ENCODE data around the gene CACNA1C. TPM values are rescaled to one million over a fixed set of nuclear protein-coding genes. Genes with fewer than 3 reads are reported as not detected.
A peak's percentile ranks its signal among the peaks of the same experiment; 100 is the strongest.

CACNA1C gene
- total RNA-seq, 3 donors from 2014 or later, result 2.6 to 11.8 (median 9.5) TPM

DNA sequence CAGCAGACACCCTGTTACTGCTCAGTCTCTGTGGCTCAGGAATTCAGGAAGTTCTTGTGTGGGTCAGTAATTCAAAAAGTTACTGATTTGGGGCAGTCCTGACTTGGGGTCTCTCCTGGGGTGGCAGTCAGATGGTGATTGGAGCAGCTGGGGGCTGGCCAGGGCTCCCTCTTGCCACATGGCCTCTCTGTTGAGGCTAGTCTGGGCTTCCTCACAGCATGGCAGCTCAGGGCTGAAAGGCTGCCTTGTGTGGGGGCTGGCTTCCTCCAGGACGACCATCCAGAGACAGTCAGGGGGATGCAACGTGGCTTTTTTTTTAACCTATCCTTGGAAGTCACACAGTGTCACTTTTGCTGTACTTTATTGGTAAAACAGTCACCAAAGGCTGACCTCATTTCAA lies 61.3 kb downstream of the CACNA1C start:
- TF ChIP-seq, protein P1, sequence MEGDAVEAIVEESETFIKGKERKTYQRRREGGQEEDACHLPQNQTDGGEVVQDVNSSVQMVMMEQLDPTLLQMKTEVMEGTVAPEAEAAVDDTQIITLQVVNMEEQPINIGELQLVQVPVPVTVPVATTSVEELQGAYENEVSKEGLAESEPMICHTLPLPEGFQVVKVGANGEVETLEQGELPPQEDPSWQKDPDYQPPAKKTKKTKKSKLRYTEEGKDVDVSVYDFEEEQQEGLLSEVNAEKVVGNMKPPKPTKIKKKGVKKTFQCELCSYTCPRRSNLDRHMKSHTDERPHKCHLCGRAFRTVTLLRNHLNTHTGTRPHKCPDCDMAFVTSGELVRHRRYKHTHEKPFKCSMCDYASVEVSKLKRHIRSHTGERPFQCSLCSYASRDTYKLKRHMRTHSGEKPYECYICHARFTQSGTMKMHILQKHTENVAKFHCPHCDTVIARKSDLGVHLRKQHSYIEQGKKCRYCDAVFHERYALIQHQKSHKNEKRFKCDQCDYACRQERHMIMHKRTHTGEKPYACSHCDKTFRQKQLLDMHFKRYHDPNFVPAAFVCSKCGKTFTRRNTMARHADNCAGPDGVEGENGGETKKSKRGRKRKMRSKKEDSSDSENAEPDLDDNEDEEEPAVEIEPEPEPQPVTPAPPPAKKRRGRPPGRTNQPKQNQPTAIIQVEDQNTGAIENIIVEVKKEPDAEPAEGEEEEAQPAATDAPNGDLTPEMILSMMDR (IDR thresholded peaks at IDR 0.05), result no peak
- no peak for TF ChIP-seq POLR2A (IDR thresholded peaks at IDR 0.05)
- TF ChIP-seq POLR2AphosphoS5 (IDR thresholded peaks at IDR 0.05), result no peak
- Histone ChIP-seq H3K27ac (no peak overlapping the region), H3K4me3 (no peak overlapping the region), H3K4me1 (no peaks in the 10 kb centered on the region), H3K9me3 (no peaks in the 10 kb centered on the region), H3K27me3 (no peaks in the 10 kb centered on the region), H3K36me3 (no peaks in the 10 kb centered on the region)
- no peak for DNase-seq (ENCODE audit: low spot score in 2 of 2)
- intact Hi-C loops (cut with DNase I; ENCODE audit: low total_unique reads), result no loop called here

- H3K4me3 ChIP-seq, result no peak overlapping the region
- H3K9me3 ChIP-seq, result no peaks in the 10 kb centered on the region
- no peaks in the 10 kb centered on the region for H3K4me1 ChIP-seq
- no peak overlapping the region for H3K27ac ChIP-seq
- no peak for DNase-seq (ENCODE audit: low spot score in 2 of 2)
- intact Hi-C loops (cut with DNase I; ENCODE audit: low total_unique reads), result no loop called here
- TF ChIP-seq, protein P1 (IDR thresholded peaks at IDR 0.05), result no peak
- TF ChIP-seq POLR2AphosphoS5 (IDR thresholded peaks at IDR 0.05) (no peak), POLR2A (IDR thresholded peaks at IDR 0.05) (no peak)
- no peaks in the 10 kb centered on the region for H3K27me3 ChIP-seq
- H3K36me3 ChIP-seq, result no peaks in the 10 kb centered on the region
These were observed 62.5 kb downstream of the CACNA1C start for GRCh38 chr12:2115101-2115845.

GRCh38 chr12:2117541-2117940 lies 64.8 kb downstream of the CACNA1C start:
- Histone ChIP-seq H3K27ac (no peak overlapping the region), H3K9me3 (no peaks in the 10 kb centered on the region), H3K4me3 (no peak overlapping the region), H3K27me3 (no peaks in the 10 kb centered on the region), H3K36me3 (no peaks in the 10 kb centered on the region), H3K4me1 (no peaks in the 10 kb centered on the region)
- intact Hi-C loops (cut with DNase I; ENCODE audit: low total_unique reads), result no loop called here
- no peak for TF ChIP-seq POLR2A (IDR thresholded peaks at IDR 0.05)
- TF ChIP-seq, protein P1 (IDR thresholded peaks at IDR 0.05), result no peak
- no peak for TF ChIP-seq POLR2AphosphoS5 (IDR thresholded peaks at IDR 0.05)
- DNase-seq (ENCODE audit: low spot score in 2 of 2), result no peak

DNA sequence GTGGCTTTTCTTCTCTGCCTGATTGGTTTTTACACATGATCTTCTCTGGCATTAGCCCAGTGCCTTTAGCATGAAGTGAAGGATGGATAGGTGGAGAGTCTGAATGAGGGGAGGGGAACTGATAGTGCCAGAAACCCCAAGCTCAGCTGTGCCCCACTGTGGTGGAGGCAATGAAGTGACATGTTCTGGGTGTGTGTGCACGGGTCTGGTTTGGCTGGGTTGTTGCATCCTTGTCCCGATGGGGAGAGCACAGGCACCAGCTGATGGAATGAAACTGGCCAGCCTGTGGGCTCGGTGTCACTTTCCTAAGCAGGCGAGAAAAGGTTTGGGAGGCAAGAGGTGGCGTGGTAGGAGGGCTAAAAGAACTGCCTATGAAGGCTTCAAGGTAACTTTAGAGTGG lies 65.3 kb downstream of the CACNA1C start:
- Histone ChIP-seq H3K27me3 (no peaks in the 10 kb centered on the region), H3K27ac (no peak overlapping the region), H3K4me3 (no peak overlapping the region), H3K36me3 (no peaks in the 10 kb centered on the region), H3K9me3 (no peaks in the 10 kb centered on the region), H3K4me1 (no peaks in the 10 kb centered on the region)
- intact Hi-C loops (cut with DNase I; ENCODE audit: low total_unique reads), result no loop called here
- no peak for DNase-seq (ENCODE audit: low spot score in 2 of 2)
- TF ChIP-seq POLR2AphosphoS5 (IDR thresholded peaks at IDR 0.05) (no peak), POLR2A (IDR thresholded peaks at IDR 0.05) (no peak)
- TF ChIP-seq, protein P1 (IDR thresholded peaks at IDR 0.05), result no peak

- Histone ChIP-seq H3K9me3 (no peaks in the 10 kb centered on the region), H3K36me3 (no peaks in the 10 kb centered on the region), H3K4me1 (no peaks in the 10 kb centered on the region), H3K4me3 (no peak overlapping the region), H3K27ac (peak overlapping the region in 1 of 2 donors; percentile 19), H3K27me3 (no peaks in the 10 kb centered on the region)
- TF ChIP-seq, protein P1 (IDR thresholded peaks at IDR 0.05), result no peak
- TF ChIP-seq POLR2AphosphoS5 (IDR thresholded peaks at IDR 0.05) (no peak), POLR2A (IDR thresholded peaks at IDR 0.05) (no peak)
- no peak for DNase-seq (ENCODE audit: low spot score in 2 of 2)
- intact Hi-C loops (cut with DNase I; ENCODE audit: low total_unique reads), result no loop called here
These were observed 65.9 kb downstream of the CACNA1C start for GRCh38 chr12:2118481-2119255.
